ENCODE data around the gene CYB5R4.

The CYB5R4 gene

DNA sequence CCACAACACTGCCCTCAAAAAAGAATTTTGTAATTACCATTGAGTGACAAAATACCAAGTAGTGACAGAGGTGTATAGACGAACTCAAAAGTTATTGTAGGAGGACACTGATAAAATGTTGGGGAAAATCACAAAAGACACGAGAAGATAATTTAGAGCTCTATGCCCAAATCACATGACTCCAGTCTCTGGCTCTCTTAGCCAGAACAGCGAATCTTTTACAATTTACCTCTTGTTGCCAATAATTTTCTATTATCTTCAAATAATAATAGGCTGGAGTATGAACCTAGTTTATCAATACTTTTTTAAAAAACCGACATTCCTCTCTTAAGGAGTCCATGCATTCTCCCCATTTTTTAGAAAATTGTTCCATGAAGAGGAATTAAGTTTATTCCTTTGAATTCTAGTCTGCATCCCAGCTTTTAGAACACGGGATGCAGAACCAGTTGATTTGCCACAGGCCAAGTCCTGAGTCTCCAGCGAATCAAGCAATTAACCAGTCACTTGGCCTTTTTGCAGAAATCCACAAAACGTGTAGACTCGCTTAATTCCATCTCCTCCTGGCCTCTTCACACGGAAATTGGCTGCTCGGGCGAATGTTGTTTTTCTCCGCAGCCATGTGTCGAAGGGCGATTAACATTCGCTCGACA lies 6.8 kb upstream of the CYB5R4 start:
- peaks cover 10 to 13% of the 10 kb centered on the region in 2 donors for H3K4me1 Mint-ChIP-seq
- no peaks in the 10 kb centered on the region for H3K9me3 Mint-ChIP-seq
- ATAC-seq (replicated peaks) (no peak), DNase-seq (no peak)
- peak overlapping the region; percentile 87 to 90 for H3K4me3 Mint-ChIP-seq
- H3K27ac Mint-ChIP-seq: no peak overlapping the region
- no peaks in the 10 kb centered on the region for H3K36me3 Mint-ChIP-seq
- peaks cover 60 to 67% of the 10 kb centered on the region in 2 donors for H3K27me3 Mint-ChIP-seq

DNA sequence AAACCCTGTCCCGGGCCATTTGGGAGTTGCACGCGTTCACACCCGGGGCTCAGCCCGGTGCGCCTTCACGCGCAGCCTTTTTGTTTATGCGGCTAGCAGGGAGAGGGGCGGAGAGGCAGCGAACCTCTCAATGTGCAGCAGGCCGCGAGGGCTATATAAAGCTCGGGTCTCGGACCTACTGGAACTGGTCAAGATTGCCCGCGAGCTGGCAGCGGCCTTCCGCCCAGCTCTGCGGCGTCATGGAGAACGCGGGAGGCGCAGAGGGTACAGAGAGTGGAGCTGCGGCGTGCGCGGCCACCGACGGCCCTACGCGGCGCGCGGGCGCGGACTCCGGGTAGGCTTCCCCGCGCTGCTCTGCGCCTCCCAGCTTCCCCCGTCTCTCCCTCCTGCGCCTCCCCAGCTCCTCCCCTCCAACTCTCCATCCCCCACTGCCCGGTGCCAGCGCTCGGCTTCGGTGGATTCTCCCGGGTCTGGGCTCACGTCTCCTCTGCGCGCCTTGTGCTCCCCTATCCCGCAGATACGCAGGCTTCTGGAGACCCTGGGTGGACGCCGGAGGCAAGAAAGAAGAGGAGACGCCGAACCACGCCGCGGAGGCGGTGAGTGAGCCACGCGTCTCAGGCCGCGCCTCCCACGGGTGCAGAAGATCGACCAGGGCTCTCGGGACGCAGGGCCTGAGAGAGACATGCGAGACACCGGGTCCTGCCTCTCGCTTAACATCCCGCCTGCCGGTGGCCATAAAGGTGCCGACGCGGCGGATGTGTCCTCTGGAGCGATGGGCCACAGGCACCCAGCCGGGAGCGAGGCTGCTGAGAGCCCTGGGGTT lies 6.1 kb upstream of the CYB5R4 start, which contains the start of gene RIPPLY2:
TSS of gene RIPPLY2 (plus strand) at position 183 of the 823 bp plus-strand sequence. CDS start at position 240, 57 bp downstream.
- H3K4me1 Mint-ChIP-seq: peaks cover 10 to 13% of the 10 kb centered on the region in 2 donors
- ATAC-seq (replicated peaks): peak; percentile 79 to 82
- H3K9me3 Mint-ChIP-seq: no peaks in the 10 kb centered on the region
- no peaks in the 10 kb centered on the region for H3K36me3 Mint-ChIP-seq
- peak; percentile 8 for DNase-seq
- peak within 1 kb of the TSS; percentile 20 for H3K27ac Mint-ChIP-seq
- peaks cover 58 to 65% of the 10 kb centered on the region in 2 donors for H3K27me3 Mint-ChIP-seq
- H3K4me3 Mint-ChIP-seq: peak within 1 kb of the TSS; percentile 87 to 90

DNA sequence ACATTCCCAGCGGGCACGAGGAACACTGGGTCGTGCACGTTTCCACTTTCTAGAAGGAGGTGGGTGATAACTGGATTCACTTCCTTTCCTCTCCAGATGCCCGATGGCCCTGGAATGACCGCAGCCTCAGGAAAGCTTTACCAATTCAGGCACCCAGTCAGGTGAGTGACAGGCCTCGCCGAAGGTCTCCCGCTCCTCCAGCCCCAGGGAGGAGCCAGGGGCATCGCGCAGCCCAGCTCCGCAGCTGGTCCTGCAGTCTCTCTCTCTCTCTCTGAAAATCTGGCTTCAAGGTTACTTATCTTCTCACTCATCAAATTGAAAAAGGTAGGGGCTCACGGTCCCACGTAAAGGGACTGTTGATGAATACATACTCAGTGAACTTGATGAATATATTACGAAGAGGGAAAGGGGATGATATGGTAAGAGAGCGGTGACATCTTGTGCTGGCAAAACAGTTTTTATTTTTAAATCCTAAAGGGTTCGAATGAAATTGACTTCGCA lies 5.4 kb upstream of the CYB5R4 start:
- Mint-ChIP-seq H3K4me3 (peak overlapping the region; percentile 87 to 90), H3K27ac (no peak overlapping the region), H3K36me3 (no peaks in the 10 kb centered on the region), H3K9me3 (no peaks in the 10 kb centered on the region), H3K4me1 (peaks cover 10 to 17% of the 10 kb centered on the region in 2 donors), H3K27me3 (peaks cover 51 to 58% of the 10 kb centered on the region in 2 donors)
- DNase-seq: no peak
- peak in 1 of 2 donors; percentile 31 for ATAC-seq (replicated peaks)

DNA sequence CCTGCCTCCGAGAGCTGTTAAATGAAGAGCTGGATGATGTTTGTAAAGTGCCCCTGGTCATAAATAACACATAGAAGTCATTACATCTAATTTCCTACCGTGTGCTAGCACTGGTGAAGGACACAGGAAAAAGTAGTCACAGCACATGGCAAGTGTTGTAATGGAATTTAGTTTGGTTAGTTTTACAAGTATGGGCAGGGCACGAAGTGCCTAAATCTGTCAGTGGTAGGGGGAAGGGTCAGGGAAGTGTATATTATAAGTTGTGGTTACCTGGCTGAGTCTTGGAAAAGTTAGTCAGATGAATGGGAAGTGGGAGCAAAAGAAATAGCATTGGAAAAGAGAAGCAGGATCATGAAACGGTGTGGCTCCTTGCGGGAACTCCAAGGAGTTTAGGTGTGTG lies 4.7 kb upstream of the CYB5R4 start:
- H3K9me3 Mint-ChIP-seq: no peaks in the 10 kb centered on the region
- DNase-seq (no peak), ATAC-seq (replicated peaks) (no peak)
- H3K36me3 Mint-ChIP-seq: no peaks in the 10 kb centered on the region
- H3K4me3 Mint-ChIP-seq: no peak overlapping the region
- H3K27ac Mint-ChIP-seq: no peak overlapping the region
- peaks cover 7 to 21% of the 10 kb centered on the region in 2 donors for H3K4me1 Mint-ChIP-seq
- peaks cover 45 to 51% of the 10 kb centered on the region in 2 donors for H3K27me3 Mint-ChIP-seq

DNA sequence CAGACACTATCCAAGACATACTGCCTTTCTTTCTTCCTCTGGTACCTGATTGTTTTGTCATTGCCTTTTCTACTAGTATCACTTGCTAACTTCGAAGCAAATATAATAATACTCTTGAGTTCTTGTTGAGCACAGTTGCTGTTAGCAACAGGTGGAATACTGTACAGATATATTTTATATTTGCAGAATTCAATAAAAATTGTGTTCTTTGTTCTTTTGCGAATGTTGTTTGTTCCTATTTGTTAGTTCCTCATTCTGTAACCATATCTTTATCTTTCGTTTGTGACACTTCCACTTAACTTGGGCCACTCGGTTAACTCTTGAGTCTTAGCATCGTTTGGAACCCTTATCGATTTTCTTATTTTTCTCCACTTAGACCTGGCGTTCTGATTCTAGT lies 868 bp downstream of the CYB5R4 start:
- Mint-ChIP-seq H3K27ac (peak overlapping the region; percentile 88), H3K9me3 (no peaks in the 10 kb centered on the region), H3K27me3 (peaks cover 5 to 6% of the 10 kb centered on the region in 2 donors), H3K4me3 (peak overlapping the region; percentile 88 to 96), H3K4me1 (peaks cover 16 to 32% of the 10 kb centered on the region in 2 donors), H3K36me3 (peaks cover 2 to 11% of the 10 kb centered on the region in 2 donors)
- ATAC-seq (replicated peaks) (no peak), DNase-seq (no peak)

DNA sequence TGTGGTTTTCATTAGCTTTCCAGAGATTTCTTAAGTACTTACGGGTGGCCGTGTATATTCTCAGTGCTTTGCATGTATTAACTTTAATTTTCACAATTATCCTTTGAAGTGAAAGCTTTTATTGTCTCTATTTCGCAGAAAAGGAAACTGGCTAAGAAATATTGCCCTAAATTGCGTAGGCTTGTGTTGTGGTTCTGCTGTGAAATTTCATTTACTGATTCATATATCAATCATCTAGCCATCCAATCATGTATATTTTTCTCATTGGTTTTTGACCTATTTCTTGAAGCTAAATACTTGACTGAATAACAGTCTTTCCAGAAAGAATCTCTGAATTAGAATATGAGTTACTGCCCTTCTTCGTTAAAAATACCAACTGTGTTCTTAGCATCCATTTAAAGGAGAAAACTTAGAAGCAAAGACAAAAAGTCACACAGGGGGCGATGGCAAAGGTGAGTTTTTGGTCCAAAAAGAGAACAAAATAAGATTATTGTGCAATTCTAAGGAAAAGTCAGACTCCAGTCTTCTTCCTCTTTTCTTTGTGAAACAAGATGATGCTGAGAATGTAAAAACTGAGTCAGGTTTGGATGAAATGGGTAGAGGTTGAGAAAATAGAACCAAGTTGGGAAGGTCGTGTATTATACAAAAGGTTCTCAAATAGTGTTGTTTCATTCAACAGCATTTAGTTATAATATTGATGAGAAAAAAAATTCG lies 1.4 kb downstream of the CYB5R4 start:
- no peak for ATAC-seq (replicated peaks)
- Mint-ChIP-seq H3K36me3 (peaks cover 8 to 17% of the 10 kb centered on the region in 2 donors), H3K4me3 (peak overlapping the region; percentile 88 to 96), H3K27me3 (peaks cover 0 to under 1% of the 10 kb centered on the region in 2 donors), H3K4me1 (peaks cover 16 to 32% of the 10 kb centered on the region in 2 donors), H3K27ac (peak overlapping the region; percentile 88), H3K9me3 (no peaks in the 10 kb centered on the region)
- no peak for DNase-seq

DNA sequence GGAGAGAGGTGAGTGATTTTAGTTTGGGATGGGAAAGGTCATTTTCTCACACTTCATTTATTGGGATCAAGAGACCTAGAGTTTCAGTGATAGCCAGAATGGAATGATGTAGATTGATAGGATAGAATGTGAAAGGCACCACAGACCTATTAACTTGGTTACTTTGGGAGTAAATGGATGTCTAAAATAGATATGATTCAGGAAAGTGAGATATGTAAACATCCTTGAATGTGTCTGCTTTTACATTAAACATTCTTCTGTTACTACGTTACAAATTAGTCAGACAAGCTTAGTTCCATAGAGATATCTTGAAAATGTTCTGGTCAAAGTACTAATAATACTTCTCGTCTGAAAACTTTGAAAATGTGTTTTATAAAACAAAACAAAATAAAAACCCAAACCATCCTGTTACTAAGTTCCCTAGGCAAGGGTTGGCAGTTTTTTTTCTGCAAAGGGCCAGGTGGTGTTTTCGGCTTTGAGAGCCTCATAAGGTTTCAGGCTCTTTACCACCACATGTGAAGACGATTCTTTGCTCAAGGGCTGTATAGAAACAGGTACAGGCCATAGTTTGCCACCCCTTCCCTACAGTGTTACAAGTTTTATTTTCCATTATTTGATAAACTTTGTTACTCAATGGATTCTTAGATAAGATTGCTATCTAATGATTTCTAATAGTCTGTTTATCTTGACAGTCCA lies 3.4 kb downstream of the CYB5R4 start:
- Mint-ChIP-seq H3K36me3 (peaks cover 25 to 36% of the 10 kb centered on the region in 2 donors), H3K4me3 (no peak overlapping the region), H3K9me3 (peaks cover 6 to 7% of the 10 kb centered on the region in 2 donors), H3K27me3 (no peaks in the 10 kb centered on the region), H3K4me1 (peaks cover 16 to 32% of the 10 kb centered on the region in 2 donors), H3K27ac (no peak overlapping the region)
- ATAC-seq (replicated peaks): no peak
- no peak for DNase-seq

DNA sequence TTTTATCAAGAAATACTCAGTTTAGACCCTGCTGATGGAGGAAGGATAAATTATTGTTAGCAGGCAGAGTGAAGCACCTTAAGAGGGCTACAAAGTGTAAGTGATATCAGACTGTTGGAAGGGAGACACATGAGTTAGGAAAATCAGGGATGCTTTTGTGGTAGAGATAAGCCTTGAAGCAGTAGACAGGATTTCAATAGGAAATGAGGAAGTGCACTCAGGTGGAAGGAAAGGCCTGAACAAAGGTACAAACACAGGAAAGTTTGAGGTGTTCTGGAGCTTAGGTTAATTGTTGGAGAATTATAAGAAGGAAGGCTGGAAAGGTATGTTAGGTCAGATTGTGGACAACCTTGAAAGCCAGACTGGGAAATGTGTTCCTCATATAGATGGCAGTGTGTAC lies 7.6 kb downstream of the CYB5R4 start:
- ATAC-seq (replicated peaks) (no peak), DNase-seq (no peak)
- Mint-ChIP-seq H3K27me3 (no peaks in the 10 kb centered on the region), H3K27ac (no peak overlapping the region), H3K4me3 (no peak overlapping the region), H3K4me1 (peaks cover 10 to 17% of the 10 kb centered on the region in 2 donors), H3K36me3 (peaks cover 45 to 58% of the 10 kb centered on the region in 2 donors), H3K9me3 (peaks cover 7 to 10% of the 10 kb centered on the region in 2 donors)

DNA sequence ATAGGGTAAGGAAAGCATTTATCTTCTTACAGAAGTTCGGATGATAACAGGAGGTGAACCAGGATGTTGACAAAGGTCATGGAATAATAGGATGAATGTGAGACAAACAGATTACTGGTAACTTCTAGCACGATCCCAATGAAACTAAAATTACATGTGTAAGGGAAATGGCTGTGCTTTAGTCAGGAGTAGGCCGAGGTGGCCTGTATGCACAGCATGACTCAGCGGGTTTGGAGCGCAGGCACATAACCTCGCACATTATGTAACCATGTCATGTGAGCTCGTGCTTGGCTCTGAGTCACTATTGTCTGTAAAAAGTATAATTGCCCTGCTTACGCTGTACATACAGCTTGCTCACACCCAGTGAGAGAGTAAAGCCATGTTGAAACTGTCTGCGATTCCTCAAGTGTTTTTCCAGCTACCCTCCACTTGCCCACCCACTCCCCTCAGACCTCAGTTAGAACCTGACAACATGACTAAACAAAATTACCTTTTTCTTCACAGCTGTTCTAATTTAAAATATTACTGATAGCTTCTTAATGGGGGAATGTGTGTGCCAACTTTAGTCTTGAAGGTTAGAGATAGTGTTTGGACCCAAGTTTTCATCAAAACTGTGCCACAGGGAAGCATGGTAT lies 8.2 kb downstream of the CYB5R4 start:
- H3K4me3 Mint-ChIP-seq: no peak overlapping the region
- no peaks in the 10 kb centered on the region for H3K27me3 Mint-ChIP-seq
- peaks cover 7 to 18% of the 10 kb centered on the region in 2 donors for H3K4me1 Mint-ChIP-seq
- ATAC-seq (replicated peaks) (no peak), DNase-seq (no peak)
- peaks cover 45 to 54% of the 10 kb centered on the region in 2 donors for H3K36me3 Mint-ChIP-seq
- peaks cover 7 to 10% of the 10 kb centered on the region in 2 donors for H3K9me3 Mint-ChIP-seq
- H3K27ac Mint-ChIP-seq: no peak overlapping the region

DNA sequence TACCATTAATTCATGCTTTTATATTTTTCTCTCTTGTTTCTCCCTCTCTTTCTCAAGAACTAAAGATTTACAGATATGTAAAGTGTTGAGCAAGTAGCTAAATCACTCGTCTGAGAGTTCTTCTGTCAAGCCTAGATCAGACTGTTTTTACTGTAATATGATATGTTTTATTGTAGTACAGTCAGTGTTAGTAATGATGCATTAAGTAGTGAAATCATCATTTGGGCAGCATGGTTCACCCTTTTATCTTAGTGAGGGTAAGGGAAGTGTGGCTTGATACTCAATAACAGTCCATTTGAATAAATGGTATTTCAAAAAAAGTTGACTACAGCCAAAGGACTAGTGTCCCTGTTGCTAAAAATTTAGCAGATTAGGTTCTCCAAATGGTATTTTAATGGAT lies 9.2 kb downstream of the CYB5R4 start:
- H3K27ac Mint-ChIP-seq: peak overlapping the region; percentile 7
- H3K4me1 Mint-ChIP-seq: peaks cover 8 to 21% of the 10 kb centered on the region in 2 donors
- no peak for DNase-seq
- H3K4me3 Mint-ChIP-seq: no peak overlapping the region
- no peak for ATAC-seq (replicated peaks)
- H3K36me3 Mint-ChIP-seq: peaks cover 45 to 55% of the 10 kb centered on the region in 2 donors
- peaks cover 7 to 10% of the 10 kb centered on the region in 2 donors for H3K9me3 Mint-ChIP-seq
- no peaks in the 10 kb centered on the region for H3K27me3 Mint-ChIP-seq

DNA sequence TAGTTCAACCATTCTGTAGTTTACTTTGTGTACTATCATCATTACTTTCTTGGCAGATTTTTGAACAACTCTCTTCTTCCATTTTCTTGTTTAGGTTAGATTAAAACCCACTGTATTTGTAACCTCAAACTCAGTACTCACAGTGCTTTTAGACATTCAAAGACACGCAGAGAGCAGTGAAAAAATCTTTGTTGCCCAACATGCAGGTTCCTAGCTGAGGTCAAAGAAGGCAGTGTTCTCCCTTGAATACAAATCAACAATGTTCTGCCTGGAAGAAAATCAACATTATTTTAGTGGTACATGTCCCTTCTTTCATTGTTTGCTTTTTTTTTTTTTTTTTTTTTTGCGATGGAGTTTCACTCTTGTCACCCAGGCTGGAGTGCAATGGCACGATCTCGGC lies 11.2 kb downstream of the CYB5R4 start:
- DNase-seq (no peak), ATAC-seq (replicated peaks) (no peak)
- H3K27ac Mint-ChIP-seq: no peak overlapping the region
- H3K27me3 Mint-ChIP-seq: no peaks in the 10 kb centered on the region
- peaks cover 7 to 12% of the 10 kb centered on the region in 2 donors for H3K9me3 Mint-ChIP-seq
- no peak overlapping the region for H3K4me3 Mint-ChIP-seq
- H3K36me3 Mint-ChIP-seq: peaks cover 43 to 53% of the 10 kb centered on the region in 2 donors
- H3K4me1 Mint-ChIP-seq: peaks cover 15 to 31% of the 10 kb centered on the region in 2 donors

DNA sequence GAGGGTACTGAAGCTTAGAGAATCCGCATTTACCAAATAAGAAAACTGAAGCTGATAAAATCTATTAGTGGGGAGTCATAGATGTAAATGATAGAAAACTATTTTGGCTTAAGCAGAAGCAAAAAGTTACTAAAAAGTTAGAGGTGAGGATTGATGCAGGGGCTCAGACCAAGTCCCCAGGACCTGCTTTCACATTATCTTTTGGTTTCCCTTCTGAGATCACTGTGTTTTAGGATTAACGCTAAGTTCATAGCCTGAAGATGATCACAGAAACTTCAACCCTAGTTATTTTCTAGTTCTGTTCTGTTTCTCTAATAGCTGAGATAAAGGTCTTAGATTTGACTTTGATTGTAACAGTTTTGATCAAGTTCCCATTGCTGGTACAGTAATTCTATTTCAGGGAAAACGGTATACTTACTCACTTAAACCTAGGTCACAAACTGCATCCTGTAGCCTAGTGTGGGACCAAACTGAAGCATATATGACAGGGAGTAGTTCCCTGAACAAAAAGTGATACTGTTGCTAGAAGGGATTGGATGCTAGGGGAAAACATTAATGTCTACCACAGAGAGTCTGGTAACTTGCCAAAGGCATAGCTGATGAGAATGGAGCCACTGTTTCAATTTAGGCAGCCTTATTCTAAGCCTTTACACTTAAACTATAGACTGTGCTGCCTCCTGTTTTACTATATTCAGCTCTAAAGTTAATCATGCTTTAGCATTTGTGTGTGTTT lies 13.1 kb downstream of the CYB5R4 start:
- no peak overlapping the region for H3K4me3 Mint-ChIP-seq
- peaks cover 30 to 38% of the 10 kb centered on the region in 2 donors for H3K36me3 Mint-ChIP-seq
- no peak overlapping the region for H3K27ac Mint-ChIP-seq
- H3K4me1 Mint-ChIP-seq: peaks cover 18 to 37% of the 10 kb centered on the region in 2 donors
- H3K27me3 Mint-ChIP-seq: no peaks in the 10 kb centered on the region
- peaks cover 0 to 7% of the 10 kb centered on the region in 2 donors for H3K9me3 Mint-ChIP-seq
- no peak for ATAC-seq (replicated peaks)
- DNase-seq: no peak

DNA sequence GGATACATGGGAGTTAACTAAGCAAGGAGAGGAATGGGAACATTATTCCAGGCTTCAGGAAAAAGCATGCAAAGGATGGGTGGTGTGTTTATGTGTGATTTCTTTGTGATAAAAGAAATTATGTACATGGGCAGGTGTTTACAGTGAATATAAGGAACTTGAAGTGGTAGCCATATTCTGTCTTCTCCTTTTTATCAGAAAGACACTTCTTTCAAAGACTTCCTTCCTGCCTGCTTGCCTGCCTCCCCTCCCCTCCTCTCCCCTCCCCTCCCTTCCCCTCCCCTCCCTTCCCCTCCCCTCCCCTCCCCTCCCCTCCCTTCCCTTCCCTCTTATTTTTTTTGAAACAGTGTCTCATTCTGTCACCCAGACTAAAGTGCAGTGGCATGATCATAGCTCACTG lies 14.4 kb downstream of the CYB5R4 start:
- Mint-ChIP-seq H3K4me1 (peaks cover 20 to 50% of the 10 kb centered on the region in 2 donors), H3K4me3 (no peak overlapping the region), H3K27ac (no peak overlapping the region), H3K27me3 (no peaks in the 10 kb centered on the region), H3K36me3 (peaks cover 20 to 27% of the 10 kb centered on the region in 2 donors), H3K9me3 (peaks cover 0 to 5% of the 10 kb centered on the region in 2 donors)
- ATAC-seq (replicated peaks) (no peak), DNase-seq (no peak)
